ENCODE measurements around the gene PDCD4. TPM values are rescaled to one million over a fixed set of nuclear protein-coding genes. Genes with fewer than 3 reads are reported as not detected.

PDCD4 gene
- total and polyA plus RNA-seq, 2 donors (not counting 3 experiments of a cell fraction or from before 2014, with no cell fraction given) = 14.4 to 47.9 TPM

DNA sequence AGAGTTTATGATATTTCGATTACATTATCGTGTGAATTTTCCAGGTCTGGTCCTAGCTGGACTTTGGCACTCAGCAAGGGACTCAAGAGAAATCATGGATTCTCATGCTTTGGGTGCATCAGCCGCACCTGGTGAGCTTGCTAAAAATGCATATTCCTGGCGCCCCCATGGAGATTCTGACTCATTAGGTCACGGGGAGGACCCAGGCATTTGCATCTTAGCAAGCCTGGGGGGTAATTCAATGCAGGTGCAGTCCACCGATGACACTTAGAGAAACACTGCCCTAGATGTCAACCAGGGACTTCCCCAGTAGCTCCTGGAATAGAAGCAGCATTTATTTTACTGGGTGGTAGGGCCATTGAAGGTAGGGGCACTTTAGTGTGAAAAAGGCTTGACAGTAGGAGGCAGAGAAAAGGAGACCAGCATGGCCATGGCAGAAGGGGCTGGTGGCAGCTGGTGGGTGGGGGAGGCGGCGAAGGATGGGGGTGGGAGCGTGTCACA, 29.9 kb upstream of the PDCD4 start:
- no peak for TF ChIP-seq FOS (IDR thresholded peaks at IDR 0.05; ENCODE audit: borderline replicate concordance, insufficient read depth, low read length)
- TF ChIP-seq POLR2AphosphoS5 (IDR thresholded peaks at IDR 0.05; ENCODE audit: insufficient read depth, low read depth, low read length) = no peak
- no peak for TF ChIP-seq MYC (IDR thresholded peaks at IDR 0.05; ENCODE audit: low read depth, low read length)
- TF ChIP-seq EZH2 (IDR thresholded peaks at IDR 0.05; ENCODE audit: borderline replicate concordance, low read depth, low read length, severe bottlenecking) = no peak
- TF ChIP-seq, protein P1, sequence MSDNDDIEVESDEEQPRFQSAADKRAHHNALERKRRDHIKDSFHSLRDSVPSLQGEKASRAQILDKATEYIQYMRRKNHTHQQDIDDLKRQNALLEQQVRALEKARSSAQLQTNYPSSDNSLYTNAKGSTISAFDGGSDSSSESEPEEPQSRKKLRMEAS (IDR thresholded peaks at IDR 0.05; ENCODE audit: insufficient read depth, insufficient read length) = no peak
- no peak for TF ChIP-seq POLR2A (IDR thresholded peaks at IDR 0.05; ENCODE audit: low read depth, low read length)
- TF ChIP-seq GATA2 (IDR thresholded peaks at IDR 0.05; ENCODE audit: insufficient read depth, insufficient read length, low read depth, low read length) = no peak
- no peak for TF ChIP-seq JUN (IDR thresholded peaks at IDR 0.05; ENCODE audit: borderline replicate concordance, insufficient read depth, insufficient read length, low read depth)
- TF ChIP-seq, protein P2, sequence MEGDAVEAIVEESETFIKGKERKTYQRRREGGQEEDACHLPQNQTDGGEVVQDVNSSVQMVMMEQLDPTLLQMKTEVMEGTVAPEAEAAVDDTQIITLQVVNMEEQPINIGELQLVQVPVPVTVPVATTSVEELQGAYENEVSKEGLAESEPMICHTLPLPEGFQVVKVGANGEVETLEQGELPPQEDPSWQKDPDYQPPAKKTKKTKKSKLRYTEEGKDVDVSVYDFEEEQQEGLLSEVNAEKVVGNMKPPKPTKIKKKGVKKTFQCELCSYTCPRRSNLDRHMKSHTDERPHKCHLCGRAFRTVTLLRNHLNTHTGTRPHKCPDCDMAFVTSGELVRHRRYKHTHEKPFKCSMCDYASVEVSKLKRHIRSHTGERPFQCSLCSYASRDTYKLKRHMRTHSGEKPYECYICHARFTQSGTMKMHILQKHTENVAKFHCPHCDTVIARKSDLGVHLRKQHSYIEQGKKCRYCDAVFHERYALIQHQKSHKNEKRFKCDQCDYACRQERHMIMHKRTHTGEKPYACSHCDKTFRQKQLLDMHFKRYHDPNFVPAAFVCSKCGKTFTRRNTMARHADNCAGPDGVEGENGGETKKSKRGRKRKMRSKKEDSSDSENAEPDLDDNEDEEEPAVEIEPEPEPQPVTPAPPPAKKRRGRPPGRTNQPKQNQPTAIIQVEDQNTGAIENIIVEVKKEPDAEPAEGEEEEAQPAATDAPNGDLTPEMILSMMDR (IDR thresholded peaks at IDR 0.05; ENCODE audit: extremely low read depth in 1 of 2, insufficient read depth in 1 of 2, low read depth in 1 of 2, low read length in 2 of 2) = no peak
- no peak overlapping the region for H3K27ac ChIP-seq (ENCODE audit: insufficient read depth, low read depth, low read length)
- H3K79me2 ChIP-seq (ENCODE audit: control insufficient read depth, insufficient read depth, low read length) = no peaks in the 10 kb centered on the region
- H3K4me3 ChIP-seq (replicated peaks in 1 of 3; ENCODE audit: insufficient read depth in 1 of 3, low read depth in 1 of 3, low read length in 3 of 3) = no peak overlapping the region
- POLR2A ChIA-PET = no interaction called here
- no peaks in the 10 kb centered on the region for H3K4me1 ChIP-seq (ENCODE audit: control insufficient read depth, extremely low read depth, insufficient read depth, low read length)
- intact Hi-C loops (cut with micrococcal nuclease) (no loop called here), dilution Hi-C loops (cut with MboI; ENCODE audit: extremely low pct_ligation_motif_present, low sequenced_read_pairs) (no loop called here)
- CTCF ChIA-PET = interaction anchor here (0.8 to 1.5 kb wide), 2 partner anchors 11 to 17 kb away, joined by 3 read pairs; no protein-coding TSS in a partner anchor
- H3K4me2 ChIP-seq (ENCODE audit: insufficient read depth, low read length) = no peak overlapping the region
- no peaks in the 10 kb centered on the region for H3K9me3 ChIP-seq (replicated peaks; ENCODE audit: control insufficient read depth, insufficient read depth, low read length)
- DNase-seq (ENCODE audit: low read depth, low spot score) (no peak), FAIRE-seq (no peak)
- no peaks in the 10 kb centered on the region for H3K27me3 ChIP-seq (ENCODE audit: control insufficient read depth in 2 of 2, insufficient read depth in 2 of 2, low read length in 2 of 2)
- H3K9me1 ChIP-seq (replicated peaks; ENCODE audit: control insufficient read depth, extremely low read depth, insufficient read depth, low read length) = no peaks in the 10 kb centered on the region
- no TSS peak for BruUV-seq (replicated peaks)
- H2AFZ ChIP-seq (ENCODE audit: low read depth, low read length) = no peak overlapping the region
- no peaks in the 10 kb centered on the region for H3K36me3 ChIP-seq (ENCODE audit: control insufficient read depth in 2 of 2, extremely low read depth in 1 of 2, insufficient read depth in 2 of 2, low read length in 2 of 2)
- no peak overlapping the region for H3K9ac ChIP-seq (replicated peaks; ENCODE audit: extremely low read depth, insufficient read depth, low read length)
- no peaks in the 10 kb centered on the region for H4K20me1 ChIP-seq (replicated peaks; ENCODE audit: control insufficient read depth, extremely low read depth, insufficient read depth, low read length)

All from endothelial cell of umbilical vein (primary cell).